Activated T-cell treated with anti-CD3 and anti-CD28 coated beads, Interleukin-2, amount 50 U/mL, for 72 hours (primary cell): Measurements from ENCODE around the gene SPAST. TPM values are rescaled to one million over a fixed set of nuclear protein-coding genes. Genes with fewer than 3 reads are reported as not detected.
"Not testable (repeated sequence)": the region's sequence is repeated elsewhere in the genome, so short reads cannot be mapped to it uniquely, and the experiment has no call there.

Source experiments
- ATAC-seq, 2 donors: fragments of 150-1000 bp; cut with Tn5 transposase; replicated peaks in 1 of 2; 2 replicates each; pipeline ENCODE4 v1.10.0; 2021; ENCODE audit warnings: moderate library complexity in 2 of 2, mild to moderate bottlenecking in 1 of 2
- DNase-seq, 2 donors: peaks; one replicate each; pipeline ENCODE4 v3.0.0; 2021 to 2022; ENCODE audit warnings: mixed read lengths in 1 of 2
- H3K27ac Mint-ChIP-seq: one replicate; pipeline ENCODE4 v1.8.0; 2022; ENCODE audit warnings: mild to moderate bottlenecking, moderate library complexity, mixed read lengths
- H3K27me3 Mint-ChIP-seq: one replicate; pipeline ENCODE4 v1.8.0; 2022; ENCODE audit warnings: low read depth, mixed read lengths
- H3K36me3 Mint-ChIP-seq, 2 donors: one replicate each; pipeline ENCODE4 v1.8.0; 2022; ENCODE audit warnings: mixed read lengths in 2 of 2, mild to moderate bottlenecking in 1 of 2; ENCODE audit not compliant: insufficient read depth in 2 of 2
- H3K4me1 Mint-ChIP-seq: one replicate; pipeline ENCODE4 v1.8.0; 2022; ENCODE audit warnings: low read depth, mixed read lengths
- H3K4me3 Mint-ChIP-seq, 2 donors: one replicate each; pipeline ENCODE4 v1.8.0; 2022; ENCODE audit warnings: mild to moderate bottlenecking in 2 of 2, mixed read lengths in 2 of 2, moderate library complexity in 2 of 2
- H3K9me3 Mint-ChIP-seq, 2 donors: one replicate each; pipeline ENCODE4 v1.8.0; 2022; ENCODE audit warnings: mixed read lengths in 2 of 2
- total RNA-seq, 2 donors: library from RNA; stranded (reverse); gene quantifications; one replicate each; pipeline ENCODE4 v1.2.3, GENCODE V29; 2022

SPAST gene
- total RNA-seq, 2 donors from 2014 or later, result 24.8 to 28.6 TPM

GRCh38 chr2:32064021-32064601 lies 755 bp downstream of the SPAST start:
- H3K27me3 Mint-ChIP-seq, result no peaks in the 10 kb centered on the region
- H3K4me3 Mint-ChIP-seq, result peak overlapping the region; percentile 94 to 97
- peaks cover 34% of the 10 kb centered on the region for H3K4me1 Mint-ChIP-seq
- peak overlapping the region; percentile 76 for H3K27ac Mint-ChIP-seq
- H3K9me3 Mint-ChIP-seq, result no peaks in the 10 kb centered on the region
- H3K36me3 Mint-ChIP-seq, result peaks cover 1 to 3% of the 10 kb centered on the region in 2 donors
- ATAC-seq (peak in 1 of 2 donors; percentile 7), DNase-seq (peak in 1 of 2 donors; percentile 31)

GRCh38 chr2:32064713-32065112 lies 1.4 kb downstream of the SPAST start:
- peak overlapping the region; percentile 94 to 97 for H3K4me3 Mint-ChIP-seq

GRCh38 chr2:32067549-32067948 lies 4.2 kb downstream of the SPAST start:
- Mint-ChIP-seq H3K36me3 (peaks cover 1 to 3% of the 10 kb centered on the region in 2 donors), H3K9me3 (no peaks in the 10 kb centered on the region), H3K27ac (no peak overlapping the region), H3K27me3 (no peaks in the 10 kb centered on the region), H3K4me1 (peaks cover 36% of the 10 kb centered on the region), H3K4me3 (no peak overlapping the region)
- DNase-seq (no peak), ATAC-seq (no peak)

More at GRCh38 chr2:32064713-32065112, 1.4 kb downstream of the SPAST start:
- peaks cover 34% of the 10 kb centered on the region for H3K4me1 Mint-ChIP-seq
- peaks cover 1 to 3% of the 10 kb centered on the region in 2 donors for H3K36me3 Mint-ChIP-seq
- no peaks in the 10 kb centered on the region for H3K27me3 Mint-ChIP-seq
- no peaks in the 10 kb centered on the region for H3K9me3 Mint-ChIP-seq
- peak overlapping the region; percentile 76 for H3K27ac Mint-ChIP-seq
- ATAC-seq, result no peak
- DNase-seq, result no peak

- Mint-ChIP-seq H3K36me3 (peaks cover 0 to 1% of the 10 kb centered on the region in 2 donors), H3K4me1 (peaks cover 9% of the 10 kb centered on the region), H3K4me3 (no peak overlapping the region), H3K27me3 (no peaks in the 10 kb centered on the region), H3K9me3 (no peaks in the 10 kb centered on the region), H3K27ac (no peak overlapping the region)
- DNase-seq, result no peak
- ATAC-seq, result no peak
Measured at GRCh38 chr2:32074134-32074506, 10.8 kb downstream of the SPAST start.

- Mint-ChIP-seq H3K4me1 (no peaks in the 10 kb centered on the region), H3K4me3 (no peak overlapping the region), H3K27ac (peak overlapping the region; percentile 6), H3K27me3 (no peaks in the 10 kb centered on the region), H3K9me3 (no peaks in the 10 kb centered on the region), H3K36me3 (peaks cover 3 to 7% of the 10 kb centered on the region in 2 donors)
- DNase-seq (no peak), ATAC-seq (no peak)
Measured at GRCh38 chr2:32095671-32096070, 32.3 kb downstream of the SPAST start.

GRCh38 chr2:32108111-32108510 lies 44.8 kb downstream of the SPAST start:
- no peak overlapping the region for H3K27ac Mint-ChIP-seq
- ATAC-seq (no peak), DNase-seq (no peak)
- H3K4me3 Mint-ChIP-seq, result no peak overlapping the region
- H3K9me3 Mint-ChIP-seq, result peaks cover 0 to 2% of the 10 kb centered on the region in 2 donors
- H3K4me1 Mint-ChIP-seq, result no peaks in the 10 kb centered on the region
- H3K36me3 Mint-ChIP-seq, result peaks cover 6 to 16% of the 10 kb centered on the region in 2 donors
- H3K27me3 Mint-ChIP-seq, result no peaks in the 10 kb centered on the region

- no peak overlapping the region for H3K4me3 Mint-ChIP-seq
- H3K9me3 Mint-ChIP-seq, result no peaks in the 10 kb centered on the region
- H3K27ac Mint-ChIP-seq, result no peak overlapping the region
- H3K27me3 Mint-ChIP-seq, result no peaks in the 10 kb centered on the region
- peaks cover 0 to 4% of the 10 kb centered on the region in 2 donors for H3K36me3 Mint-ChIP-seq
- DNase-seq, result no peak
- no peak for ATAC-seq
- H3K4me1 Mint-ChIP-seq, result no peaks in the 10 kb centered on the region
Measured at GRCh38 chr2:32118055-32118454, 54.7 kb downstream of the SPAST start.

GRCh38 chr2:32119161-32119560 lies 55.8 kb downstream of the SPAST start:
- DNase-seq, result no peak
- no peak overlapping the region for H3K4me3 Mint-ChIP-seq
- no peaks in the 10 kb centered on the region for H3K27me3 Mint-ChIP-seq
- no peaks in the 10 kb centered on the region for H3K4me1 Mint-ChIP-seq
- H3K9me3 Mint-ChIP-seq, result no peaks in the 10 kb centered on the region
- H3K36me3 Mint-ChIP-seq, result peaks cover 0 to 4% of the 10 kb centered on the region in 2 donors
- no peak for ATAC-seq
- H3K27ac Mint-ChIP-seq, result no peak overlapping the region

GRCh38 chr2:32124660-32125059 lies 61.3 kb downstream of the SPAST start:
- peaks cover 2 to 3% of the 10 kb centered on the region in 2 donors for H3K36me3 Mint-ChIP-seq
- H3K4me1 Mint-ChIP-seq, result no peaks in the 10 kb centered on the region
- H3K4me3 Mint-ChIP-seq, result no peak overlapping the region
- H3K27ac Mint-ChIP-seq, result peak overlapping the region; percentile 73
- no peaks in the 10 kb centered on the region for H3K27me3 Mint-ChIP-seq
- ATAC-seq (no peak), DNase-seq (no peak)
- no peaks in the 10 kb centered on the region for H3K9me3 Mint-ChIP-seq

GRCh38 chr2:32128636-32129035 lies 65.3 kb downstream of the SPAST start:
- DNase-seq, result no peak
- ATAC-seq, result no peak
- Mint-ChIP-seq H3K4me1 (no peaks in the 10 kb centered on the region), H3K27ac (peak overlapping the region; percentile 14), H3K9me3 (no peaks in the 10 kb centered on the region), H3K27me3 (no peaks in the 10 kb centered on the region), H3K4me3 (no peak overlapping the region), H3K36me3 (peaks cover 0 to 3% of the 10 kb centered on the region in 2 donors)

GRCh38 chr2:32129086-32129485 lies 65.7 kb downstream of the SPAST start:
- DNase-seq (no peak), ATAC-seq (no peak)
- Mint-ChIP-seq H3K27me3 (no peaks in the 10 kb centered on the region), H3K4me3 (no peak overlapping the region), H3K9me3 (no peaks in the 10 kb centered on the region), H3K4me1 (no peaks in the 10 kb centered on the region), H3K36me3 (peaks cover 0 to 3% of the 10 kb centered on the region in 2 donors), H3K27ac (peak overlapping the region; percentile 14)

- peaks cover 4% of the 10 kb centered on the region for H3K4me1 Mint-ChIP-seq
- H3K27me3 Mint-ChIP-seq, result no peaks in the 10 kb centered on the region
- H3K36me3 Mint-ChIP-seq, result peaks cover 0 to 3% of the 10 kb centered on the region in 2 donors
- no peaks in the 10 kb centered on the region for H3K9me3 Mint-ChIP-seq
- no peak overlapping the region for H3K27ac Mint-ChIP-seq
- no peak overlapping the region for H3K4me3 Mint-ChIP-seq
- ATAC-seq, result peak; percentile 48 to 50
- no peak for DNase-seq
Measured at GRCh38 chr2:32135409-32135808, 72.1 kb downstream of the SPAST start.

GRCh38 chr2:32136097-32136496 lies 72.7 kb downstream of the SPAST start:
- ATAC-seq (no peak), DNase-seq (no peak)
- H3K36me3 Mint-ChIP-seq, result peaks cover 0 to 3% of the 10 kb centered on the region in 2 donors
- peaks cover 4% of the 10 kb centered on the region for H3K4me1 Mint-ChIP-seq
- H3K9me3 Mint-ChIP-seq, result no peaks in the 10 kb centered on the region
- no peaks in the 10 kb centered on the region for H3K27me3 Mint-ChIP-seq
- no peak overlapping the region for H3K4me3 Mint-ChIP-seq
- no peak overlapping the region for H3K27ac Mint-ChIP-seq

- H3K36me3 Mint-ChIP-seq, H3K27ac Mint-ChIP-seq, H3K4me3 Mint-ChIP-seq, DNase-seq, H3K27me3 Mint-ChIP-seq, H3K9me3 Mint-ChIP-seq, H3K4me1 Mint-ChIP-seq, ATAC-seq: not testable (repeated sequence)
Measured at GRCh38 chr2:32151544-32151943, 88.2 kb downstream of the SPAST start.
